Measurements from ENCODE around the gene SMARCC2.

GRCh38 chr12:56236985-56237384 lies 47.7 kb upstream of the SMARCC2 start:
- no peak for TF ChIP-seq EZH2 (optimal IDR thresholded peaks at IDR 0.05; ENCODE audit: low read depth, low read length)
- TF ChIP-seq CTCF (IDR thresholded peaks at IDR 0.05; ENCODE audit: low read length): no peak

Data from MM.1S (cell line).